Neutrophil (primary cell): ENCODE results near the gene USP7.

Source experiments
- H3K27ac ChIP-seq: fragments of 200-600 bp; sonication (generic); 2 replicates; pipeline ENCODE4 v1.5.1; 2016; ENCODE audit warnings: mild to moderate bottlenecking, moderate library complexity
- H3K27me3 ChIP-seq: fragments of 200-600 bp; sonication (generic); 2 replicates; pipeline ENCODE4 v1.6.0; 2016; ENCODE audit warnings: mild to moderate bottlenecking
- H3K36me3 ChIP-seq: fragments of 200-600 bp; sonication (generic); 2 replicates; pipeline ENCODE4 v1.5.1; 2017
- H3K4me1 ChIP-seq, 2 experiments: fragments of 200-600 bp in 1 of 2; sonication (generic) in 1 of 2; 1 replicate in 1 of 2; 2 replicates in 1 of 2; pipeline versions ENCODE4 v1.5.1 to v1.6.1; 2013 to 2016; ENCODE audit warnings: low read depth in 1 of 2, low read length in 1 of 2, mild to moderate bottlenecking in 1 of 2, moderate library complexity in 1 of 2; ENCODE audit not compliant: control insufficient read depth in 1 of 2, insufficient read depth in 1 of 2
- H3K4me3 ChIP-seq, 2 experiments: fragments of 200-600 bp in 1 of 2; sonication (generic) in 1 of 2; 1 replicate in 1 of 2; 2 replicates in 1 of 2; pipeline ENCODE4 v1.5.1; 2013 to 2016; ENCODE audit warnings: low read depth in 1 of 2, low read length in 1 of 2, mild to moderate bottlenecking in 1 of 2, moderate library complexity in 1 of 2
- H3K9me3 ChIP-seq: fragments of 200-600 bp; sonication (generic); 2 replicates; pipeline ENCODE4 v1.5.1; 2016
- CTCF ChIP-seq: fragments of 200-600 bp; sonication (generic); IDR thresholded peaks from 2 replicates; pipeline ENCODE4 v1.5.1; 2016; ENCODE audit warnings: antibody characterized with exemption

USP7 gene

GRCh38 chr16:8945626-8946296, 17.9 kb downstream of the USP7 start:
- TF ChIP-seq CTCF: no peak
- no peak overlapping the region for H3K4me3 ChIP-seq
- H3K4me1 ChIP-seq: peaks cover 38 to 60% of the 10 kb centered on the region in 2 experiments
- H3K27ac ChIP-seq: peak overlapping the region; percentile 67
- H3K27me3 ChIP-seq: no peaks in the 10 kb centered on the region
- no peaks in the 10 kb centered on the region for H3K36me3 ChIP-seq
- no peaks in the 10 kb centered on the region for H3K9me3 ChIP-seq

- H3K4me1 ChIP-seq: peaks cover 23 to 44% of the 10 kb centered on the region in 2 experiments
- H3K27ac ChIP-seq: peak overlapping the region; percentile 67
- no peaks in the 10 kb centered on the region for H3K9me3 ChIP-seq
- TF ChIP-seq CTCF: no peak
- no peaks in the 10 kb centered on the region for H3K36me3 ChIP-seq
- no peaks in the 10 kb centered on the region for H3K27me3 ChIP-seq
- no peak overlapping the region for H3K4me3 ChIP-seq
Observed at GRCh38 chr16:8943966-8944759, 19.5 kb downstream of the USP7 start.

GRCh38 chr16:8943001-8943763, 20.5 kb downstream of the USP7 start:
- Histone ChIP-seq H3K36me3 (no peaks in the 10 kb centered on the region), H3K4me3 (no peak overlapping the region), H3K9me3 (no peaks in the 10 kb centered on the region), H3K27me3 (no peaks in the 10 kb centered on the region), H3K27ac (no peak overlapping the region), H3K4me1 (peaks cover 23 to 42% of the 10 kb centered on the region in 2 experiments)
- no peak for TF ChIP-seq CTCF

GRCh38 chr16:8941718-8942344, 21.9 kb downstream of the USP7 start:
- Histone ChIP-seq H3K36me3 (no peaks in the 10 kb centered on the region), H3K9me3 (no peaks in the 10 kb centered on the region), H3K27me3 (no peaks in the 10 kb centered on the region), H3K4me3 (no peak overlapping the region), H3K4me1 (peaks cover 23 to 37% of the 10 kb centered on the region in 2 experiments), H3K27ac (peak overlapping the region; percentile 38)
- TF ChIP-seq CTCF: no peak

GRCh38 chr16:8937803-8938202, 25.9 kb downstream of the USP7 start:
- no peak for TF ChIP-seq CTCF

More at GRCh38 chr16:8937803-8938202, 25.9 kb downstream of the USP7 start:
- Histone ChIP-seq H3K27me3 (no peaks in the 10 kb centered on the region), H3K4me1 (peaks cover 7 to 9% of the 10 kb centered on the region in 2 experiments), H3K4me3 (no peak overlapping the region), H3K27ac (no peak overlapping the region), H3K36me3 (no peaks in the 10 kb centered on the region), H3K9me3 (no peaks in the 10 kb centered on the region)
